ENCODE measurements around the gene RPL27. TPM values are rescaled to one million over a fixed set of nuclear protein-coding genes. Genes with fewer than 3 reads are reported as not detected.
"Not testable (repeated sequence)": the region's sequence is repeated elsewhere in the genome, so short reads cannot be mapped to it uniquely, and the experiment has no call there.

Gene RPL27
- total and polyA plus RNA-seq, 4 donors = 723 to 6,939 (median 1,883) TPM

DNA sequence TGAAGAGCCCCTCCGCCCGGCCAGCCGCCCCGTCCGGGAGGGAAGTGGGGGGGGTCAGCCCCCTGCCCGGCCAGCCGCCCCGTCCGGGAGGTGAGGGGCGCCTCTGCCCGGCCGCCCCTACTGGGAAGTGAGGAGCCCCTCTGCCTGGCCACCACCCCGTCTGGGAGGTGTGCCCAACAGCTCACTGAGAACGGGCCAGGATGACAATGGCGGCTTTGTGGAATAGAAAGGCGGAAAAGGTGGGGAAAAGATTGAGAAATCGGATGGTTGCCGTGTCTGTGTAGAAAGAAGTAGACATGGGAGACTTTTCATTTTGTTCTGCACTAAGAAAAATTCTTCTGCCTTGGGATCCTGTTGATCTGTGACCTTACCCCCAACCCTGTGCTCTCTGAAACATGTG lies 24.9 kb upstream of the RPL27 start:
- H3K4me3 ChIP-seq (ENCODE audit: low read length in 2 of 2); H3K27ac ChIP-seq (ENCODE audit: low read depth in 1 of 2, low read length in 2 of 2); DNase-seq; H3K36me3 ChIP-seq (ENCODE audit: control insufficient read depth in 1 of 2, insufficient read depth in 2 of 2, low read length in 1 of 2); H3K27me3 ChIP-seq (ENCODE audit: control insufficient read depth in 1 of 2, insufficient read depth in 2 of 2, low read length in 1 of 2); intact Hi-C loops (cut with DNase I); H3K9me3 ChIP-seq (ENCODE audit: control insufficient read depth, low read length); ATAC-seq (ENCODE audit: low FRiP score); H3K4me1 ChIP-seq (ENCODE audit: control insufficient read depth in 1 of 2, insufficient read depth in 2 of 2, low read length in 2 of 2): not testable (repeated sequence)
- 78 to 85% methylated on average over 8 to 15 of the region's 18 CpGs for WGBS, 2 donors

DNA sequence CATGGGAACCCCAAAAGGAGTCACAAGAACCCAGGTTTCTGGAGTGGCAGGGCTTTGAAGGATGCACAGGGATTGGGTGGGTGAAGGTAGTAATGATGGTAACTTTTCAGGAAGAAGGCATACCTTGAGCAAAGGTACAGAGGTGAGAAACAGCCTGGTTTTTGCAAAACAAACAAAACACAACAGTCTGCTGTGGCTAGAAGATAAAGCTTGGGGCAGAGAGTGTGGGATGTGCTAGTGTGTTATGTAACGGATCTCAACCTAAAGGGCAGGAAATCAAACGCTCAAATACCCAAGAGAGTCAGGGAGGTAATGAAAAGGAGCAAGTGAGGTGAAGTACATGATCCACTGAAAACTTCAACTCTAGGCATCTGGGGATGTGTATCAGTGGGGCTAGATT lies 23.0 kb upstream of the RPL27 start:
- DNase-seq = no peak
- H3K27ac ChIP-seq (ENCODE audit: low read depth in 1 of 2, low read length in 2 of 2) = no peak overlapping the region
- no peaks in the 10 kb centered on the region for H3K36me3 ChIP-seq (ENCODE audit: control insufficient read depth in 1 of 2, insufficient read depth in 2 of 2, low read length in 1 of 2)
- H3K4me3 ChIP-seq (ENCODE audit: low read length in 2 of 2) = no peak overlapping the region
- H3K4me1 ChIP-seq (ENCODE audit: control insufficient read depth in 1 of 2, insufficient read depth in 2 of 2, low read length in 2 of 2) = no peaks in the 10 kb centered on the region
- ATAC-seq (ENCODE audit: low FRiP score) = no peak
- 44 to 62% methylated on average over 2 of the region's 2 CpGs for WGBS, 2 donors
- no peaks in the 10 kb centered on the region for H3K27me3 ChIP-seq (ENCODE audit: control insufficient read depth in 1 of 2, insufficient read depth in 2 of 2, low read length in 1 of 2)
- intact Hi-C loops (cut with DNase I) = no loop called here
- no peaks in the 10 kb centered on the region for H3K9me3 ChIP-seq (ENCODE audit: control insufficient read depth, low read length)

GRCh38 chr17:42975701-42976100 lies 22.5 kb upstream of the RPL27 start:
- H3K9me3 ChIP-seq (ENCODE audit: control insufficient read depth, low read length); H3K4me1 ChIP-seq (ENCODE audit: control insufficient read depth in 1 of 2, insufficient read depth in 2 of 2, low read length in 2 of 2); H3K27me3 ChIP-seq (ENCODE audit: control insufficient read depth in 1 of 2, insufficient read depth in 2 of 2, low read length in 1 of 2); ATAC-seq (ENCODE audit: low FRiP score); H3K27ac ChIP-seq (ENCODE audit: low read depth in 1 of 2, low read length in 2 of 2); H3K36me3 ChIP-seq (ENCODE audit: control insufficient read depth in 1 of 2, insufficient read depth in 2 of 2, low read length in 1 of 2); intact Hi-C loops (cut with DNase I); H3K4me3 ChIP-seq (ENCODE audit: low read length in 2 of 2); DNase-seq: not testable (repeated sequence)
- 85 to 89% methylated on average over 16 of the region's 16 CpGs for WGBS, 2 donors

- intact Hi-C loops (cut with DNase I) = no loop called here
- Histone ChIP-seq H3K9me3 (ENCODE audit: control insufficient read depth, low read length) (no peaks in the 10 kb centered on the region), H3K4me3 (ENCODE audit: low read length in 2 of 2) (peak within 1 kb of the TSS; percentile 82 to 98), H3K36me3 (ENCODE audit: control insufficient read depth in 1 of 2, insufficient read depth in 2 of 2, low read length in 1 of 2) (no peaks in the 10 kb centered on the region), H3K27me3 (ENCODE audit: control insufficient read depth in 1 of 2, insufficient read depth in 2 of 2, low read length in 1 of 2) (no peaks in the 10 kb centered on the region), H3K27ac (ENCODE audit: low read depth in 1 of 2, low read length in 2 of 2) (peak within 1 kb of the TSS in 1 of 2 donors; percentile 60), H3K4me1 (ENCODE audit: control insufficient read depth in 1 of 2, insufficient read depth in 2 of 2, low read length in 2 of 2) (no peaks in the 10 kb centered on the region)
- ATAC-seq (ENCODE audit: low FRiP score) (peak; percentile 75), DNase-seq (peak; percentile 71 to 88)
- WGBS, 2 donors = 26 to 30% methylated on average over 21 of the region's 21 CpGs
Measured at GRCh38 chr17:42979511-42980273, 18.5 kb upstream of the RPL27 start, which contains the start of gene PTGES3L. Gene PTGES3L, minus strand, starts transcription at chr17:42980080. Its CDS starts 27 bp downstream, at chr17:42980053.

DNA sequence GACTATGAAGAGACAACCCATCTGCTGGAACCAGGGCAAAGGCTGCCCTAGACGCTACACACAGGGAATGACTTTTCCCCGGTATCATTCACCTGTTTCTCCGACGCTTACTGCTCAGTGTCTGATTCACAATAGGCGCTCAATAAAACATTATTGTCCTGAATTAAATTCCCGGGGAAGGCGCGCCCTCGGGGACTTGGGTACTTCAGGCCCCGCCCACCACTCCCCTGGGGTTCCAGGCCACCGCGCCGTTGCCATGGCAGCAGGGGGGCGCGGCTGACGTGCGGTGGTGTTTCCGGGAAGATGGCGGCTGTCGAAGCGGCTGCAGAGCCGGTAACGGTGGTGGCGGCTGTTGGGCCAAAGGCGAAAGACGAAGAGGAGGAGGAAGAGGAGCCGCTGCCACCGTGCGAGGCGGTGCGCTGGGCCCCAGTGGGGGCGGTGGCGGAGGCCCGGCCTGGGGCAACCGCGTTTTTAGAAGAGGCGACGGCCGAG lies 17.9 kb upstream of the RPL27 start, which contains the start of gene RUNDC1:
Gene RUNDC1 (plus strand): TSS at position 292 of the 492 bp plus-strand sequence. CDS start 12 bp downstream, at position 304.
- intact Hi-C loops (cut with DNase I) = no loop called here
- no peaks in the 10 kb centered on the region for H3K36me3 ChIP-seq (ENCODE audit: control insufficient read depth in 1 of 2, insufficient read depth in 2 of 2, low read length in 1 of 2)

GRCh38 chr17:42980766-42981397 lies 17.3 kb upstream of the RPL27 start:
- H3K9me3 ChIP-seq (ENCODE audit: control insufficient read depth, low read length) = no peaks in the 10 kb centered on the region
- no peaks in the 10 kb centered on the region for H3K27me3 ChIP-seq (ENCODE audit: control insufficient read depth in 1 of 2, insufficient read depth in 2 of 2, low read length in 1 of 2)
- intact Hi-C loops (cut with DNase I) = no loop called here
- 0 to 1% methylated on average over 47 to 67 of the region's 67 CpGs for WGBS, 2 donors
- ATAC-seq (ENCODE audit: low FRiP score) (peak; percentile 58), DNase-seq (peak; percentile 59 to 78)
- H3K27ac ChIP-seq (ENCODE audit: low read depth in 1 of 2, low read length in 2 of 2) = peak overlapping the region in 1 of 2 donors; percentile 60
- H3K4me3 ChIP-seq (ENCODE audit: low read length in 2 of 2) = peak overlapping the region; percentile 82 to 98
- no peaks in the 10 kb centered on the region for H3K36me3 ChIP-seq (ENCODE audit: control insufficient read depth in 1 of 2, insufficient read depth in 2 of 2, low read length in 1 of 2)
- H3K4me1 ChIP-seq (ENCODE audit: control insufficient read depth in 1 of 2, insufficient read depth in 2 of 2, low read length in 2 of 2) = no peaks in the 10 kb centered on the region

More for the DNA sequence above, 17.9 kb upstream of the RPL27 start, which contains the start of gene RUNDC1:
- H3K4me1 ChIP-seq (ENCODE audit: control insufficient read depth in 1 of 2, insufficient read depth in 2 of 2, low read length in 2 of 2) = no peaks in the 10 kb centered on the region
- no peaks in the 10 kb centered on the region for H3K27me3 ChIP-seq (ENCODE audit: control insufficient read depth in 1 of 2, insufficient read depth in 2 of 2, low read length in 1 of 2)
- no peaks in the 10 kb centered on the region for H3K9me3 ChIP-seq (ENCODE audit: control insufficient read depth, low read length)
- 0% methylated on average over 29 to 39 of the region's 39 CpGs for WGBS, 2 donors
- DNase-seq (peak; percentile 95 to 98), ATAC-seq (ENCODE audit: low FRiP score) (peak; percentile 96)
- peak within 1 kb of the TSS in 1 of 2 donors; percentile 60 for H3K27ac ChIP-seq (ENCODE audit: low read depth in 1 of 2, low read length in 2 of 2)
- H3K4me3 ChIP-seq (ENCODE audit: low read length in 2 of 2) = peak within 1 kb of the TSS; percentile 82 to 98

DNA sequence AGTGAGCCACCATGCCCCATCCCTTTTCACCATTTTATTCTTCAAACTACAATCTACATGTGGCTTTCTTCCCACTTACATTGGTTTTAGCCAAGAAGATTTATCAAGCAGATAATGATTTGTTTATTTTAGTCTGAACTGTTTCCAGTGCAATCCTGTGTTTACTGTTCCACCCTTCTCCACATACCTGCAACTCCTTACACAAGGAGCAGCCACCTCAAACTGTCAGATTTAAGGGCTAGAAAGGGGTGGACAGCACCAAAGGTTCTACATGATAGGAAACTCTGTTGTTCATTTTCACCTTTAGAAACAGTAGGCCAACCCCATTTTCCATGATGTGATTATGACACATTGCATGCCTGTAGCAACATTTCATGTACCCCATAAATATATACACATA lies 16.0 kb upstream of the RPL27 start:
- DNase-seq = no peak

DNA sequence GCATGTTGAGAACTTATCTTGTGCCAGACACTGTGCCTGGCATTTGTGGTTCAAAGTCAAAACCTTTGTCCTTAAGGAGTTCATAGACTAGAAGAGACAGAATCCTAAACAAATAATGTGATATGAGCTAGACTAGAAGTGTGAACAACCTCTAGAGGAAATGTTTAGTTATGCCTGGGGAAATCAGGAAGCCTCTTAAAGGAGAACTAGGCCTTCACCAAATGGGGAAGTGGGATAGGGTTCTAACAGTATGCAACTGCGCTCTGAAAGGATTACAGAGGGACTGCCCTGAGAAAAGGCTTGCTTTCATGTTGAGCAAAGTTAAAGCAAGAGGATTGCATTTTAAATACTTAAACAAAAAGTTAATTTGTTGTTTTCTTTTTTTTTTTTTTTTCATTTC lies 13.0 kb upstream of the RPL27 start:
- Histone ChIP-seq H3K4me3 (ENCODE audit: low read length in 2 of 2) (no peak overlapping the region), H3K9me3 (ENCODE audit: control insufficient read depth, low read length) (no peaks in the 10 kb centered on the region), H3K36me3 (ENCODE audit: control insufficient read depth in 1 of 2, insufficient read depth in 2 of 2, low read length in 1 of 2) (no peaks in the 10 kb centered on the region), H3K27me3 (ENCODE audit: control insufficient read depth in 1 of 2, insufficient read depth in 2 of 2, low read length in 1 of 2) (no peaks in the 10 kb centered on the region), H3K4me1 (ENCODE audit: control insufficient read depth in 1 of 2, insufficient read depth in 2 of 2, low read length in 2 of 2) (no peaks in the 10 kb centered on the region), H3K27ac (ENCODE audit: low read depth in 1 of 2, low read length in 2 of 2) (no peak overlapping the region)
- ATAC-seq (ENCODE audit: low FRiP score) (peak; percentile 47), DNase-seq (no peak)
- intact Hi-C loops (cut with DNase I) = no loop called here
- WGBS, 2 donors = 0% methylated on average over 1 of the region's 1 CpG; no CpG with 5 or more reads in 1 of the 2 donors

More for the DNA sequence above, 16.0 kb upstream of the RPL27 start:
- Histone ChIP-seq H3K27me3 (ENCODE audit: control insufficient read depth in 1 of 2, insufficient read depth in 2 of 2, low read length in 1 of 2) (no peaks in the 10 kb centered on the region), H3K9me3 (ENCODE audit: control insufficient read depth, low read length) (no peaks in the 10 kb centered on the region), H3K4me3 (ENCODE audit: low read length in 2 of 2) (no peak overlapping the region), H3K27ac (ENCODE audit: low read depth in 1 of 2, low read length in 2 of 2) (no peak overlapping the region), H3K4me1 (ENCODE audit: control insufficient read depth in 1 of 2, insufficient read depth in 2 of 2, low read length in 2 of 2) (no peaks in the 10 kb centered on the region), H3K36me3 (ENCODE audit: control insufficient read depth in 1 of 2, insufficient read depth in 2 of 2, low read length in 1 of 2) (no peaks in the 10 kb centered on the region)
- intact Hi-C loops (cut with DNase I) = no loop called here
- ATAC-seq (ENCODE audit: low FRiP score) = no peak

Data from aorta (tissue), 5 donors.